Fibroblast of lung (primary cell): Measurements from ENCODE around the gene AFG3L2. TPM values are rescaled to one million over a fixed set of nuclear protein-coding genes. Genes with fewer than 3 reads are reported as not detected.

ENCODE experiments used
- DNase-seq, 2 donors: peaks; one replicate each; pipeline versions ENCODE4 v3.0.0 to v3.0.0-alpha.2; 2010; ENCODE audit warnings: low read depth in 2 of 2
- H2AFZ ChIP-seq: 2 replicates; pipeline ENCODE4 v1.5.1; 2012; ENCODE audit warnings: low read length, control low read depth, inconsistent platforms
- H3K27ac ChIP-seq: 2 replicates; pipeline ENCODE4 v1.5.1; 2011; ENCODE audit warnings: low read length, control low read depth; ENCODE audit not compliant: insufficient read depth
- H3K27me3 ChIP-seq: 2 replicates; pipeline ENCODE4 v1.5.1; 2011; ENCODE audit warnings: mild to moderate bottlenecking, low read length; ENCODE audit not compliant: control insufficient read depth, insufficient read depth
- H3K36me3 ChIP-seq: 2 replicates; pipeline ENCODE4 v1.5.1; 2011; ENCODE audit warnings: low read length; ENCODE audit not compliant: control insufficient read depth, insufficient read depth
- H3K4me1 ChIP-seq: 2 replicates; pipeline ENCODE4 v1.5.1; 2011; ENCODE audit warnings: low read length; ENCODE audit not compliant: control insufficient read depth, insufficient read depth; ENCODE audit errors: extremely low read depth
- H3K4me2 ChIP-seq: 2 replicates; pipeline ENCODE4 v1.5.1; 2011; ENCODE audit warnings: low read length, control low read depth; ENCODE audit not compliant: insufficient read depth; ENCODE audit errors: extremely low read depth
- H3K4me3 ChIP-seq, 4 experiments: fragments of 200-600 bp in 1 of 4; sonication (generic) in 1 of 4; replicated peaks in 1 of 4; 2 replicates each; pipeline ENCODE4 v1.5.1; 2011 to 2016; ENCODE audit warnings: low read length in 4 of 4, low read depth in 3 of 4, mild to moderate bottlenecking in 3 of 4, control low read depth in 2 of 4, inconsistent platforms in 1 of 4, mixed read lengths in 1 of 4; ENCODE audit not compliant: insufficient read depth in 1 of 4; ENCODE audit errors: control extremely low read depth in 1 of 4
- H3K79me2 ChIP-seq: 2 replicates; pipeline ENCODE4 v1.5.1; 2012; ENCODE audit warnings: mild to moderate bottlenecking, low read length, inconsistent platforms; ENCODE audit not compliant: control insufficient read depth, insufficient read depth
- H3K9ac ChIP-seq: 2 replicates; pipeline ENCODE4 v1.5.1; 2011; ENCODE audit warnings: mild to moderate bottlenecking, low read length, control low read depth; ENCODE audit not compliant: insufficient read depth
- H3K9me3 ChIP-seq: 2 replicates; pipeline ENCODE4 v1.5.1; 2012; ENCODE audit warnings: low read depth, low read length; ENCODE audit not compliant: control insufficient read depth, insufficient read depth
- H4K20me1 ChIP-seq: 2 replicates; pipeline ENCODE4 v1.5.1; 2011; ENCODE audit warnings: low read length; ENCODE audit not compliant: control insufficient read depth, insufficient read depth; ENCODE audit errors: extremely low read depth
- CTCF ChIP-seq, 2 donors: IDR thresholded peaks in 1 of 2; conservative IDR thresholded peaks in 1 of 2; 1 replicate in 1 of 2; 2 replicates in 1 of 2; pipeline ENCODE4 v1.5.1; 2011 to 2012; ENCODE audit warnings: low read length in 2 of 2, control low read depth in 1 of 2, inconsistent platforms in 1 of 2, low read depth in 1 of 2, mild to moderate bottlenecking in 1 of 2
- EZH2 ChIP-seq: IDR thresholded peaks from 2 replicates; pipeline ENCODE4 v1.5.1; 2012; ENCODE audit warnings: low read length, control low read depth, mild to moderate bottlenecking; ENCODE audit errors: missing control alignments
- polyA plus RNA-seq, 2 donors: library from polyadenylated mRNA; depleted of rRNA in 1 of 2; stranded (reverse) in 1 of 2; unstranded in 1 of 2; fragments of >200 nt; gene quantifications; 2 replicates each; pipeline ENCODE4 v1.2.1, GENCODE V29; 2011 to 2012; ENCODE audit warnings: missing spikeins in 1 of 2
- total RNA-seq: library from RNA; depleted of rRNA; stranded (reverse); fragments of >200 nt; gene quantifications from 2 replicates; pipeline ENCODE4 v1.2.1, GENCODE V29; 2014

AFG3L2 gene
- total and polyA plus RNA-seq, 2 donors (not counting 1 experiment from before 2014, with no cell fraction given) = 38.3 to 41.0 TPM

GRCh38 chr18:12342661-12343060 lies 34.4 kb downstream of the AFG3L2 start:
- H3K9me3 ChIP-seq = no peaks in the 10 kb centered on the region
- H3K27ac ChIP-seq = no peak overlapping the region
- no peaks in the 10 kb centered on the region for H4K20me1 ChIP-seq
- peaks cover 17% of the 10 kb centered on the region for H3K36me3 ChIP-seq
- H2AFZ ChIP-seq = no peak overlapping the region
- no peaks in the 10 kb centered on the region for H3K27me3 ChIP-seq
- no peak overlapping the region for H3K4me2 ChIP-seq
- H3K79me2 ChIP-seq = no peaks in the 10 kb centered on the region
- no peak for TF ChIP-seq EZH2
- no peak for TF ChIP-seq CTCF (conservative IDR thresholded peaks at IDR 0.05 in 1 of 2, IDR thresholded peaks at IDR 0.05 in 1 of 2; ENCODE audit: low read depth in 1 of 2, low read length in 2 of 2)
- H3K4me1 ChIP-seq = no peaks in the 10 kb centered on the region
- H3K4me3 ChIP-seq = no peak overlapping the region
- DNase-seq = no peak
- H3K9ac ChIP-seq = no peak overlapping the region

DNA sequence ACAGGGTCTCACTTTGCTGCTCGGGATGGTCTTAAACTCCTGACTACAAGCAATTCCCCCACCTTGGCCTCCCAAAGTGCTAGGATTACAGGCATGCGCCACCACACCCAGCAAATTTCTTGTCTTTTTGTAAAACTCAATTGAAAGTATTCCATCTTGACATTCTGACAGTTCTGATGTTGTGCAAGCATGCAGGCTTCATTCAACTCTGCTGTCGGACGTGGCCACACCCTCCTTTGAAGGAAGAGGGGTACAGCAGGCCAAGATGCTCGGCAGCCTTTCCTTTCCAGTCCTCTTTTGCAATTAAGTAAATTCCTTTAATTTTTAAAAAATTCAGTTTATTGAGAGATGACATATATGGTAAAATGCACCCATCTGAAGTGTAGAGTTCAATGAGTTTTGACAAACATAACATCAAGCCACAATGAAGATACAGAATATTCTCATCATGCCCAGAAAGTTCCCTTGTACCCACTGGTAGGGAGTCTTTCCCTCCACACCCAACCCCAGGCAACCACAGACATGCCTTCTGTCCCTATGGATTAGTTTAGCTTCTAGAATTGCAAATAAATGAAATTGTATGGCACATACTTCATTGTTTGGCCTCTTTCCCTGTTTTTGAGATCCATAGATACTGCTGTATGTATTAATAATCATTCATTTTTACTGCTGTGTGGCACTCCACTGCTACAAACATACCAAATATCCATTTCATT lies 35.9 kb downstream of the AFG3L2 start:
- Histone ChIP-seq H3K4me3 (no peak overlapping the region), H3K36me3 (peaks cover 13% of the 10 kb centered on the region), H3K9me3 (no peaks in the 10 kb centered on the region), H4K20me1 (no peaks in the 10 kb centered on the region), H3K9ac (no peak overlapping the region), H3K27me3 (no peaks in the 10 kb centered on the region), H3K4me2 (no peak overlapping the region), H2AFZ (no peak overlapping the region), H3K27ac (no peak overlapping the region), H3K4me1 (peaks cover 5% of the 10 kb centered on the region), H3K79me2 (no peaks in the 10 kb centered on the region)
- DNase-seq = no peak
- TF ChIP-seq EZH2 (no peak), CTCF (conservative IDR thresholded peaks at IDR 0.05 in 1 of 2, IDR thresholded peaks at IDR 0.05 in 1 of 2; ENCODE audit: low read depth in 1 of 2, low read length in 2 of 2) (no peak)

GRCh38 chr18:12338382-12338781 lies 38.6 kb downstream of the AFG3L2 start:
- no peak overlapping the region for H2AFZ ChIP-seq
- H3K4me1 ChIP-seq = peaks cover 5% of the 10 kb centered on the region
- H3K4me2 ChIP-seq = no peak overlapping the region
- peaks cover 10% of the 10 kb centered on the region for H3K36me3 ChIP-seq
- H3K9me3 ChIP-seq = no peaks in the 10 kb centered on the region
- no peak for TF ChIP-seq EZH2
- no peak for TF ChIP-seq CTCF (conservative IDR thresholded peaks at IDR 0.05 in 1 of 2, IDR thresholded peaks at IDR 0.05 in 1 of 2; ENCODE audit: low read depth in 1 of 2, low read length in 2 of 2)
- H3K27ac ChIP-seq = no peak overlapping the region
- no peaks in the 10 kb centered on the region for H3K79me2 ChIP-seq
- DNase-seq = no peak
- no peaks in the 10 kb centered on the region for H3K27me3 ChIP-seq
- no peak overlapping the region for H3K4me3 ChIP-seq
- H3K9ac ChIP-seq = no peak overlapping the region
- no peaks in the 10 kb centered on the region for H4K20me1 ChIP-seq
